Limb (tissue), 2 donors: Measurements from ENCODE around the gene MAGI1.

Experiments used
- DNase-seq, 2 donors: peaks; one replicate each; pipeline ENCODE4 v3.0.0-alpha.2; 2016; ENCODE audit errors: extremely low spot score in 2 of 2

Gene MAGI1

GRCh38 chr3:65672871-65673815, 365.6 kb downstream of the MAGI1 start:
- peak; percentile 30 to 70 for DNase-seq

DNA sequence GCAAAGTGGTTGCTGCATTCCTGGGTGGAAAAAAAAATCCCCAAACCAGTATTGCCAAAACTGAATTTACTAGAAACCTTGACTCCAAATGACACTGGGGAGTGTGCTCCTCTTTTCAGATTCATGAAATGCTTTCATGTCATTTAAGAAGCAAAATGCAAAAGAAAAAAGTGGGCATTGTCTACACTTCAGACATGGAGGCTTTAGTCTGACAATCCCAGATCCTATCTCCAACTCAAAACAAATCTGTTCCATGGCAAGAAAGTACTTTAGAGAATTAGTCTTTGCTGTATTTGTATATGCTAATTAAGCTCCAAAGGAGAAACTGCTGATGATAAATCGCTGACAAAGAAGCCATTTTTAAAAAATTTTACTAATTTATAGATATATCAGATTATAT, 366.7 kb downstream of the MAGI1 start:
- no peak for DNase-seq

GRCh38 chr3:65671004-65671403, 367.7 kb downstream of the MAGI1 start:
- no peak for DNase-seq

- DNase-seq: no peak
Observed at GRCh38 chr3:65669163-65669875, 369.4 kb downstream of the MAGI1 start.

DNA sequence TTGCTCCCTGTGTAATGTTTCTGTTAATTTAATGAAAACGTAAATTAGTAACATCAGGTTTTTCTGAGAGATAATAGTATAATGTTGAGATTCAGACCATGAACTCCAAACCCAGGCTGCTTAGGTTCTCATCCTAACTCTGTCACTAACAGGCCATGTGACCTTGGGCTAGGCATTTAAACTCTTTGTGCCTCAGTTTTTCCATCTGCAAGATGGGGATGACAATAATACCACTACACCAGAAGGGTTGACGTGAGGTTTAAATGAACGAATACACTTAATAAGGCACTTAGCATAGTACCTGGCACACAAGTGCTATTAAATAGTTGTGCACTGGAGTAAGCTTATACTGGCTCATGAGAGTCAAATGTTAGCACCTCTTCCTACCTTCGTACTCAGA, 370.8 kb downstream of the MAGI1 start:
- no peak for DNase-seq

- DNase-seq: no peak
Observed at GRCh38 chr3:65666448-65667091, 372.1 kb downstream of the MAGI1 start.

- no peak for DNase-seq
Observed at GRCh38 chr3:65665915-65666314, 372.8 kb downstream of the MAGI1 start.

DNA sequence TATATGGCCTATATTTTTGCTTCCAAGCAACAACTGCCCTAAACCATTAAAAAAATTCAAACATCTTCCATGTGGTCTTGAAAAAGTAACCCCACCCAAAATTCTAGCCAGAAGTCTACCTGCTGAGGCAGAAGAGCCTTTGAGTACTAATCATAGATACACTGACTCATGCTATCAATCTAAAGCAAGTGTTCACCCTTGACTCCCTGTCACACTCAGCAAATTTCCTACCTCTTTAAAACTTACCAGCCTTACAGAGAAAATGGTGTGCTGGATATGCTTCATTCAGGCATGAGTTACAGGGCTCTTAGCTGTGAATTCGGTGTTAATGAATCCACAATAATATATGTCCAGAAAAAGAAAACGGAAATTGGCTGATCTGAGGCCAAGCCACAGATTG, 373.8 kb downstream of the MAGI1 start:
- DNase-seq: no peak

- no peak for DNase-seq
Observed at GRCh38 chr3:65664446-65664845, 374.3 kb downstream of the MAGI1 start.

- no peak for DNase-seq
Observed at GRCh38 chr3:65662095-65662494, 376.6 kb downstream of the MAGI1 start.

- DNase-seq: no peak
Observed at GRCh38 chr3:65660000-65660598, 378.6 kb downstream of the MAGI1 start.

GRCh38 chr3:65659396-65659795, 379.3 kb downstream of the MAGI1 start:
- DNase-seq: no peak

- DNase-seq: no peak
Observed at GRCh38 chr3:65658401-65658800, 380.3 kb downstream of the MAGI1 start.

GRCh38 chr3:65655061-65655460, 383.7 kb downstream of the MAGI1 start:
- DNase-seq: no peak

DNA sequence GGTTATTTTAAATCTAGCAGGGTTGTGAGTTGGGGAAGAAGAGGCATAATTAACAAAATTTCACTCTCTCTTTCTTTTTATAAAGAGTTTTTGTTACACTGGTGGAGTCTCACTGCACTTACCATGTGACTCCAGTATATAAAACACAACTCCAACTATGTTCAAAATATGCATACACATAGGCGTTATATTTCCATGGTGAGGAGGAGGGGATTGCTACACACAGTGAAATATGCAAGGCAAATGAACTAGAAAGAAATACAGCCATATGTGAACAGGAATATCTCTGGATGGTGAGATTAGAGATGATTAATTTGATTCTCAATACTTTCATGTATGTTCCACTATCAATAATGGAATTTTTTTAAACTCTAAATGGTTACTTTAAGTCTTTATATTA, 385.0 kb downstream of the MAGI1 start:
- DNase-seq: no peak

GRCh38 chr3:65650247-65650646, 388.5 kb downstream of the MAGI1 start:
- no peak for DNase-seq

GRCh38 chr3:65647369-65647768, 391.3 kb downstream of the MAGI1 start:
- no peak for DNase-seq

DNA sequence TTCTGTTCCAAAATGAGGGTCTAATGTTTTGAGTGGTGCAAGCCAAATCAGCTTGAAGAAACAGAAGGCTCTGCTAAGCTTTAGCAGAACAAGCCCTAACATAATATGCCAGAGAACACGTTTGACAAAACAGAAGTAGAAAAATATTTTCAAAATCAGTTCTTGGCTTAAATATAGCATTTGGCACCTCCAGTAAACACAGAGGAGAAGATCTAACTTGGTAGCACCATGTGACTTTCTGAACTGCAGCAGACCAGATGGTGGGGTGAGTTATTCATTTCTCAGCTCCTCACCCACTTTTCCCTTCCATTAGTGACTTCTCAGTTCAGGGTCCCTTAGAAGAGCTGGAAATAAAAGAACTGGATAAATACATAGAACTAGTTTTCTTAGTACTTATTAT, 395.8 kb downstream of the MAGI1 start:
- DNase-seq: no peak

- no peak for DNase-seq
Observed at GRCh38 chr3:65641777-65642176, 396.9 kb downstream of the MAGI1 start.

GRCh38 chr3:65641045-65641444, 397.7 kb downstream of the MAGI1 start:
- DNase-seq: no peak

DNA sequence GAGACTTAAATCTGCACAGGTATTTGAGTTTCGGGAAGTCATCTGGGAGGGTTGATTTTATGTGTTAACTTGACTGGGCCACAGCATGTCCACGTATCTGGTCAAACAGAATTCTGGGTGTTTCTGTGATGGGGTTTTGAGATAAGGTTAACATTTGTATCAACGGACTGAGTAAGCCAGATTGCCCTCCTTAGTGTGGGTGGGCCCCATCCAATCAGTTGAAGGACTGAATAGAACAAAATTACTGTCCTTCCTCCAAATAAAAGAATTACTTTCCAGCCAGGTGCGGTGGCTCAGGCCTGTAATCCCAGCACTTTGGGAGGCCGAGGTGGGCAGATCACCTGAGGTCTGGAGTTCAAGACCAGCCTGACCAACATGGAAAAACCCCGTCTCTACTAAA, 399.3 kb downstream of the MAGI1 start:
- DNase-seq: no peak

DNA sequence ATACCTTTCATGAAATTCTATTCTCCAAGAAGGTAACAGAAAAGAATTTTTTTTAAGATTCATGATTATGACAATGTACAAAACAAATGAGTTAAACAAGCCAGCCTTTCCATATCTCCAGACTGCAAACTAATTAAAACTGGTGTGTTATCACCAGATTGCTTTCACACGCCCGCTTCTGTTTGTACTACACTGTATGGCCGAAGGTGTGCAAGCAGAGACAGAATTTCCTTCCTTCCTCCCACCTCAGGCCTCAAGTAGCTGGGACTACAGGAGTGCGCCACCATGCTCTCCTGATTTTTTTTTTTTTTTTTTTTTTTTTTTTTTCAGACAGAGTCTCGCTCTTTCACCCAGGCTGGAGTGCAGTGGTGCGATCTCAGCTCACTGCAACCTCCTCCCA, 400.4 kb downstream of the MAGI1 start:
- no peak for DNase-seq
